Jurkat, Clone E6-1 (cell line): ENCODE measurements around the gene MYBPH. TPM values are rescaled to one million over a fixed set of nuclear protein-coding genes. Genes with fewer than 3 reads are reported as not detected.

ENCODE experiments used
- DNase-seq: peaks from one replicate; pipeline ENCODE4 v3.0.0-alpha.2; 2011; ENCODE audit warnings: low read depth, low spot score
- H3K4me3 ChIP-seq: 2 replicates; pipeline ENCODE4 v1.5.1; 2011; ENCODE audit warnings: mild to moderate bottlenecking, low read length, control low read depth, moderate library complexity
- polyA plus RNA-seq: library from polyadenylated mRNA; unstranded; fragments of >200 nt; gene quantifications from one replicate; pipeline ENCODE4 v1.2.1, GENCODE V29; 2012; ENCODE audit warnings: missing spikeins; ENCODE audit not compliant: insufficient read length, insufficient read depth

Gene MYBPH, protein sequence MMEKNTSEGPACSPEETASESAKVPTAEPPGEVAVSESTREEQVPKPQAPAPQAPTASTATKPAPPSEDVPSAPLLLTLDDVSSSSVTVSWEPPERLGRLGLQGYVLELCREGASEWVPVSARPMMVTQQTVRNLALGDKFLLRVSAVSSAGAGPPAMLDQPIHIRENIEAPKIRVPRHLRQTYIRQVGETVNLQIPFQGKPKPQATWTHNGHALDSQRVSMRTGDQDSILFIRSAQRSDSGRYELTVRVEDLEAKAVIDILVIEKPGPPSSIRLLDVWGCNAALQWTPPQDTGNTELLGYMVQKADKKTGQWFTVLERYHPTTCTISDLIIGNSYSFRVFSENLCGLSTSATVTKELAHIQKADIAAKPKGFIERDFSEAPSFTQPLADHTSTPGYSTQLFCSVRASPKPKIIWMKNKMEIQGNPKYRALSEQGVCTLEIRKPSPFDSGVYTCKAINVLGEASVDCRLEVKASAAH
- not detected for polyA plus RNA-seq

DNA sequence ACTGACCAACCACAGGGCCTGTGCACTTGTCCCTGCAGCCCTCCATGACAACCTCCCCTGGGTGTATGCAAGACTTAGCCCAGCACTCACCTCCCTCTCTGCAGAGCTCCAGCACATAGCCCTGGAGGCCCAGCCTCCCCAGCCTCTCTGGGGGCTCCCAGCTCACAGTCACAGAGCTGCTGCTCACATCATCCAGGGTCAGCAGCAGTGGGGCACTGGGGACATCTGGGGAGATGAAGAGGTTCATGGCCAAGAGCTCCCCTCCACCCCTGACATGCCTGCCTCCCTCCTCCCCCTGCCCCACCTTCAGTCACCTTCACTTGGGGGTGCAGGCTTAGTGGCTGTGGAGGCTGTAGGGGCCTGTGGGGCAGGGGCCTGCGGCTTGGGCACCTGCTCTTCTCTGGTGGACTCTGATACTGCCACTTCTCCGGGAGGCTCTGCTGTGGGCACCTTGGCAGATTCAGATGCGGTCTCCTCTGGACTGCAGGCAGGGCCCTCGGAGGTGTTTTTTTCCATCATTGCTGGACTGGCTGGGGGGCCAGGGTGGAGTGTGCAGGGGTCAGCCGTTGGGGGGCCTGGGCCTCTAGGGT lies at the start of gene MYBPH:
MYBPH (minus strand) TSS at position 590 of the 590 bp plus-strand sequence; CDS start at position 519, 71 bp downstream.
- no peak for DNase-seq
- H3K4me3 ChIP-seq, result no peak within 1 kb of the TSS

DNA sequence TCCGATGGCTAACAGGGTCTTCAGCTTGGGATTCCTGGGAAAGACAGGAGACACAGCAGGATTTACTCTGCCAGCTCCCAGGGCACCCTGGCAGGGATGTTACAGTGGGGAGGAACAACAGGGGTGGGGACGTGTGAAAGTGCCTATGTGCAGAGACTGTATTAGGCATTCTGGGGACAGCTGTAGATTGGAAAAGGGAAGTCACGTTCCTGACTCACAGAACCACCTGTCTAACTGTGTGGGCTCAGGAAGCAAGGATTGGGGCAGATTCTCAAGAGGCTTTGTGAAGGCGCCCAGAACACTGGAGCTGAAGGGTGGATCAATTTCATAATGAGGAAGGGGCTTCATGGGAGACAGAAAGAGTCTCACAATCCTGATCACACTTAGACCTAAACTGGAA lies 49.4 kb upstream of the MYBPH start:
- H3K4me3 ChIP-seq, result no peak overlapping the region
- DNase-seq, result no peak

DNA sequence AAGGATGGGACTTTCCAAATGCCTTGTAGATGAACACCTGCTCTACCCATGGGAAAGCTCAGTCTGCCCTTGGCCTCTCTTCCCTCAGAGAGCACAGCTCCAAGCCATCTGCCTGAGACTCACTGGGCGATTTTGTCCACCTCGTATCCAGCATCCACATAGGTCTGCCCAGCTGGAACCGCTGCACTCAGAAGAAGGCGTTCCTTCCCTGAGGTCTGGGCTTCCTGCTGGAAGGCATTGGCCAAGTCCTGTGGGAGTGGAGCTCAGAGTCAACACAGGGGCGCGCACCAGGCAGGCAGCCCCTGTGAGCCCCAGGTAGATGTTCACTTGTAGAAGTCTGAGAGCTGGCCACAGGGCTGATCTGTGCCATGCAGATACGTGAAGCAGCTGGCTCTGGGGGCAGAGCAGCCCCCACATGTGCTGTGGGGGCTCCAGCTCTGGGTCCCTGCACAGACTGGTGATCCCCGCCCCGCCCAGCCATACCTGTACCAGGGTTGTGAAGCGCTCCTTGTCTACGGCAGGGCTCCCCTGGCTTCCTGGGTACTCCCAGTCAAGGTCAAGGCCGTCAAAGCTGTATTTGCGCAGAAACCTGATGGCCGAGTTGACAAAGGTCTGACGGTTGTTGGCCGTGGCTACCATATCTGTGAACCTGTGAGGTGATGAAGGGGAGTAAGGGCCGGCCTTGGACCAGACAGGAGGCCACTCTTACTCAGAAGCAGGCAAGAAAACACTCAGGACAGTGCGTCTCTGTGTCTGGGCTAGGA lies 47.6 kb upstream of the MYBPH start:
- no peak overlapping the region for H3K4me3 ChIP-seq
- no peak for DNase-seq

DNA sequence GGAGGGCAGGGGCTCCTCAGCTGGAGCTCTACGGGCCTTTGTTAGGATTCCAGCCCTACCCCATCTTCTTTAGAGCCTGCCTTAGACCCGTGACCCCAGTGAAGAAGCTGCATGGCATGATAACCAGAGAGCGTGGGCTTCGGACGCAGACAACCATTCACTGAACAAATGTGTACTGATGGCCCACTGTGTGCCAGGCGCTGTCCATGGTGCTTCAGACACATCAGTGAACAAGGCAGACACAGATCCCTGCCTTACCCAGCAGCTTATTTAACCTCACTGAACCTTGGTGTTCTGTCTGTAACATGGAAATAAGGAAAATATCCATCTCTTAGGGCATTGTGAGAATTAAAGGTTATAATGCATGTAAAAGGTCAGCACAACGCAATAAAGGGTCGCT lies 44.3 kb upstream of the MYBPH start:
- no peak for DNase-seq
- no peak overlapping the region for H3K4me3 ChIP-seq

DNA sequence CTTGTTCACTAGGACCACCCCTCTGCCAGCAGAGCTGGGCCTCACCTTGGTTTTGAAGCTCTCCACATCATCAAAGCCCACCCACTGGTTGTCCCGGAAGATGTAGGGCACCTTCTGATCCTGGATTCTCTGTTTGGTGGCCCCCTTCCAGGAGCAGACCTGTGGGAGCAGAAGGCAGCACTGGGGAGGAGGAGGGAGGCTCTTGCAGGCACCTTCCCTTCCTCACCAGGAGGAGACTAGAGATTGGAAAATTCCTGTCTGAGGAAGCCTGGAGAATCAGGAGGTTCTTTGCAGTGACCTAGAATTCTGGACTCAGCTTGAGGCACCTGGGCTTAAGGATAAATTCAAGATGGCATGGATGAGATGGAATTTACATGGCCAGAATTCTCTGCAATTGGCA lies 43.5 kb upstream of the MYBPH start:
- H3K4me3 ChIP-seq, result no peak overlapping the region
- DNase-seq, result no peak

DNA sequence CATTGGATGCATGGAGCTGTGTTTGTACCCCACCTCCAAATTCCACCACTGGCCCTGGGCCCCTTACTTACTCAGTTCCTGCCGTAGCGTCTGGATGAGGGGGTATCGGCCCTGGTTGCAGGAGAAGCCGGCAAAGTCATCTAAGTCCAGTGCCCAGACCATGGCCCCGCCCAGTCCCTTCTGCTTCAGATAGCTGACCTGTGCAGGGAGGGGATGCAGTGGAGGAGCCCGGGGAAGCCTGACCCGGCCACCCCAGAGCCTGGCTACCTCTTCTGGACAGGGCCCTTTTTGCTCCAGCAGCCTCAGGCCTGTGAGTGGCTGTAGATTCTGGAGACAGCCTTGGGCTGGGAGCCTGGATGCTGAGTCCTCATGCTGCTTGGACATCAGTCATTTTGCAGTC lies 42.0 kb upstream of the MYBPH start:
- DNase-seq, result no peak
- H3K4me3 ChIP-seq, result no peak overlapping the region

DNA sequence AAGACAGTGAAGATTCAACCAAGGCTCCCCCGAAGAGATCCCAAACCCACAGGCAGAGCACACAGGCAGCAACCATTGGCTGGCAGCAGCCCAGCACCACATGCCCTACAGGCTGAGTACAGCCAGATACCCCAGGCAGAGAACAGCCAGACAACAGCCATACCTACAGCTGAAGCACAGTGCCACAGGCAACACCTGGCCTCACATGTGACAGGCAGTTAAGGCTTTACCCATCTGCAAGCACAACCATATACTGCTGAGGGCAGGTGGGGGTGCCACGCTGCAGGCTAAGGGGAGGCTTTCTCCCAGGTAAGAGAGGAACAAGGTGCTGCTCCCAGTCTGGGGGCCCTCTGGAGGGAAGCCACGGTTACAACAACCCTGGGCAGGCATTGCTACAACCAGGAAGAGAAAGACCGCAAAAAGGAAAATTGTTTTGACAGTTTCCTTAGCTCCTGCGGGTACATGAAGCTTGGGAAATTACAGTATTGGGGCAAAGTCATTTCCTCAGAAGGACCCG lies 41.6 kb upstream of the MYBPH start:
- DNase-seq, result peak; percentile 8
- no peak overlapping the region for H3K4me3 ChIP-seq

DNA sequence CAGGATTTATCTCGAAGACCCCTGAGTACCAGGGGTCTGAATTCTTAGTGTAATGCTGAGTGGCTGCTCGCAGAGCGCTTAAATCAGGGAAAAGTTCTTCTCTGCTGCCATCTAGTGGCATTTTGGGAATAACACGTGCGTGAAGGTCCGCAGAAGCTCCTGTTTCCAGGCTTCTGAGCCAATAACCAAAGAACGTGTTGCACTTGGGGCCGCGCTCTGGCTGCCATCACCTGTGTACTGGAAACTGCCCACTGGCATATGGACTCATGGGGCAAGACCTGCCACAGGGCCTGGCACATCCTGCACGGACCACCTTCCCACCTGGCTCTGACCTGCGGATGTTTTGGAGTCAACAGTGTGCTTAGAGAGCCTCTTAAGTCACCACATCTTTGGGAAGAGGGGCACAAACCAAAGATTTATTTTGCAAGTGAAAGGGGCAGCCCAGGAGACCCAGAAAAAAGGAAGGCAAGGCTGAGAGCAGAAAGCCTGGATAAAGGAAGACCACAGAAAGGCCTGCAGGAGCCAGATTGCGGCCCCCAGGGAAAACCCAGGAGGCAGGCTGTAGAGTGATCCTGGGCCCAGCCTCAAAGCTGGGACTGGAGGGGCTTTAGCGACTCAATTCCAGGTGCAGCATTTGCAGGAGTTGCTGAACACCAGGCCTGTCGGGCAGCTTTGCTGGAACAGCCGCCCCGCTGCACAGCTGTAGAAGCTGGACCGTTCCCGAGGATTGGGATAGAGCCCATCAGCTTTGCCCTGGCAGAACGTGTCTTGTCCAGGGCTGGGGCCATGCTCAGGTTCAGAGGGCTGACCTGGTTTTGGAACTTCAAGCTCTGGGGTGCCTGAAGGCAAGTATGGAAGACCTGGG lies 40.9 kb upstream of the MYBPH start:
- peak; percentile 81 for DNase-seq
- no peak overlapping the region for H3K4me3 ChIP-seq

DNA sequence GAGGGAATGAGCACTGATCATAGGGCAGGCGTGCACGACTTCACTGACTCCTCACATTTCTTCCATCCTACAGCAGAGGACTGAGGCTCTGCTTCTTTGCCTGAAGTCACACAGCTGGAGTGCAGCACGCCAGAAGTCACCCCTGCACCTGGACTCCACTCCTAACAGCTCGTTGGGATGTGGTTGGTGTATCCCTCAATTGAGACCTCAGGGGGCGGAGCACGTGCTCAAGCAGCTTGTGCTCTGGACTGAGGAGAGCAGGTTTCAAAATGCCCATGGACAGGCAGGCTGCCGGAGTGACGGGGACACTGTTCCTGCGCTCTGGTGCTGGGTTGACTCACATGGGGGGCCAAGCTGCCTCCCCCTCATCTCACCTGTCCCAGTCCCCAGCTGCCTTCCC lies 39.9 kb upstream of the MYBPH start:
- no peak overlapping the region for H3K4me3 ChIP-seq
- peak; percentile 82 for DNase-seq

DNA sequence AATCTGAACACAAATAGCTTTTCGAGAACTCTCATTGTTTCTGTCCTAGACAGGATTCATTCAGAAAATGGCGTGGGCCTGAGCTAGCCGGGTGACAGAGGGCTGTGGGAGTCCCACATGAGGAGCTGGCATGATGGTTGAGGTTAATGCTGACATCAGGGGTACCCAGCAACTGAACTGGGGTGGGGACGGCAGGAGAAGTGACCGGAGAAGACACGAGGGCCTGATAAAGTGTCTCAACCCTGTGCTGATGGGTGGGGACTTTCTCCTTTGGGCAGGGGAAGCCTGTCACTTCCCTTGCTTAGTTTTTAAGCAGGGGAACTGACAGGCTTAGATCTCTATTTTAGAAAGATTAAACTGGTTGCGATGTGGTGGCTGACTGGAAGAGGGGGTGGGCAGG lies 39.2 kb upstream of the MYBPH start:
- no peak overlapping the region for H3K4me3 ChIP-seq
- no peak for DNase-seq

DNA sequence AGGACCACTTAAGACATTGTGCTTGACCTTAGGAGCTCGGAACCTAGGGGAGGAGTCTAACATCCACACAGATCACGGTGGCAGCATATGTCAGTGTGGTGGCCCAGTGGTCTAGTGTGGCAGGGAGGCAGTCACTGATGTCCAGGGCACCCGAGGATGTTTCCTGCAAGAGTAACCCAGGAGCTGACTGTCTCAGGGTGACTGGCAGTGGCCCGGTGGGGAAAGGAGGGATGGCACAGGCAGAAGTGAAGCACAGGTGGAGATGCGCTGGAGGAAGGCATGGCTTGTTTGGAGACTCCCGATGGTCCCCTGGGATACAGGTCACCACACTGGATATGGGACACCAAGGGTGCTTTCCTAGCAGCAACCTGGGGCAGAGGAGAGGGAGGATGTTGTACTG lies 37.5 kb upstream of the MYBPH start:
- DNase-seq, result no peak
- no peak overlapping the region for H3K4me3 ChIP-seq

DNA sequence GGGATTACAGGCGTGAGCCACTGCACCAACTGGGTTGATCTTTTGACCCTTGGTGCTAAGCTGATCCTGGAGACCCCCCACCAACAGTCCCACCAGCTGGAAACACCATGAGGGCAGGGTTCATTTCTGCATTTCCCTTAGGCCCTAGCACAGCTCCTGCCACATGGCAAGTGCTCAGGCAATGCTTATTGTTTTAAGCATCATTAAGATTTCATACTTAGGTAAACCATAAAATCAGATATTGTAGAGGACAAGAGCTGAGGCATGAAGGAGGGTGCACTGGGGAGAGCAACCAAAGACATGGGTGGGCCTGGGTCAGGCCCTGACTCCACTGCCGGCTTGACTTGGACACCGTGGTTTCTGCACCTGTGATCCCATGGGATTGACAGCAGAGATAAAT lies 36.2 kb upstream of the MYBPH start:
- no peak for DNase-seq
- no peak overlapping the region for H3K4me3 ChIP-seq

DNA sequence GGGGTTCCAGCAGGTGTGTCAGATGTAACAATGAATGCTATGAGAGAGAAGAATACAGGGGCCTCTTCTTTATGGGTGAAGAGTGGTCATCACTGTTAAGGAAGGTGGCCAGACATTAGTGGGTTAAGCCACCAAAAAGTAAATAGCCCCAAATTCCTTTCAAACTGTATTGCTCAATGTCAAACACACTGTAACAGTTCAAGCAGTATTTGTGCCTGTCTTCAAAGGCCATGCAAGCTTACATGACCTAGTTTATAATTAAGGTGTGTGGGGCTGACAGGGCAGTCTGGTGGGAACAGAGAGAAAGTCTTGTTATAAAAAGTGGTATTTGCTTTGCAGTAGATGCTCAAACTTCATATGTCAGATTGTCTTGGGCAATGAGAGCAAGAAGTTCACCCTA lies 35.4 kb upstream of the MYBPH start:
- DNase-seq, result no peak
- H3K4me3 ChIP-seq, result no peak overlapping the region

DNA sequence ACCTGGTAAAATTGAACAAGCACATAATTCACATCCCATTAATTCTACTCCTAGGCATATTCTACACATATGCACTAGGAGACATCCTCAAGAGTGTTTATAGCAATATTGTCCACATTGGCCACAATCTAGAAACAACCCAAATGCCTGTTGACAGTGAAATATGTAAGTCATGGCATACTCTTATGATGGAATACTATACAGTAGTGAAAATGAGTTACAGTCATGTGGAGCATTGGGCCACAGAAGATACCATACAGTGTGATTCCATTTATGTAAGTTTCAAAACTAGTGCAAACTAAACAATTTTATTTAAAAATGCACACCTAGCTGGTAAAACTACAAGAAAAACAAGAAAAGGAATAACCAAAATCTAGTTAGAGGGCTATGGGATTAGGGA lies 34.7 kb upstream of the MYBPH start:
- no peak overlapping the region for H3K4me3 ChIP-seq
- DNase-seq, result no peak

DNA sequence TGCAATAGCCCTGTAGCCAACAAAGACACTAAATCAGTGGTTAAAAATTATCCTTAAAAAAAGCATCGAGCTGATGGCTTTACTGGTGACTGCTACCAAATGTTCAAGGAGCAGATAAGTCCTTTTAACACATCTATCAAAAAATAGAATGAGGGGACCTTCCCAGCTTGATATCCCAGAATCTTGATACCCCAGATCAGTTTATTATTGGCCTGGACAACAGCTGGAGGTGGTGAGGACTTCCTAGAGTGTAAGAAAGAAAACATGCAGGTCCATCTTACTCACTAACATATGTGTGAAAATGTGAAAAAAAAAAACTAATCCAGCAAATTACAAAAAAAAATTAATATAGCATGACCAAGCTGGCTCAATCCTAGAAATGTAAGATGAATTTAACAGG lies 32.6 kb upstream of the MYBPH start:
- no peak overlapping the region for H3K4me3 ChIP-seq
- no peak for DNase-seq

DNA sequence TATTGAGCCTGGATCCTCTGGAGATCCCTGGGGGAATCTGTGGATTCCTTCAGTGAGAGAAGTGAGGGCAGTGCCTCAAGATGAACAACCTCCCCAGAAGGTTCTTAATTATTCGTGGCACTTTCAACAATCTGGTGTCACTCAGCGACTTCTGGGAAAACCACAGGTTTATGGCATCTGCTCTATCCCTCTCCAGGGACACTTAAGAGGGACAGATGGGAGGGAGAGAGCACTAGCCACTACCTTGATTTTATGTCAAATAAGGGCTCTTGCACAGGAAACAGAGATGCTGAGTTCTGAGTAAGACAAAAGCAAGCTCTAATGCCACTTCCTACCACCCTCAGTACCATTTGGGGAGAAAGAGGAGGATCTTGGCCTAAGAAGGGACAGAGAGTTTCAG lies 32.1 kb upstream of the MYBPH start:
- no peak for DNase-seq
- no peak overlapping the region for H3K4me3 ChIP-seq

DNA sequence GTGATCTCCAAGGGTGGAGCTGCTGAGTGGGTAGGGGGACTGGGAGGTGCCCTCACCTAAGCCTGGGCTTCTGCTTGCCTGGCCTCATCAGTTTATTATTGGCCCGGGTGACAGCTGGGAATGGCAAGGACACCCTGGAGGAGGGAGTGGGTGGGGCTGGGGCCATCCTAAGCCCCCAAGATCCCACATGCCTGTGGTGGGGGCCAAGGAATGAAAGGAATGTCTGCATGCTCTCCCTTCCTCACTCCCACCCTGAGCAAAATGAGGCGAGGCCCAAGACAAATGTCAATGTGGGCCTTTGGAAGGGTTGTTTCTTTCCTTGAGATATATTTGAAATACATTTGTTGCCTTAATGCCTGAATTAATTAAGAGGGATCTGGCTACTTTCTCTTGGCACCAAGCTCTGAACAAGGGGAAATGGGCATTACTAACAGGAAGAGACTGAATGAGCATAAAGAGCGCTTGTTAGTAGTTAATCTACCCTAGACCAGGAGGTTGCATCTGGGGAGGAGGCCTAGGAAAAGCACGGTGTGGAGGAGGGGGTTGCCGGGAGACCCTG lies 30.6 kb upstream of the MYBPH start:
- DNase-seq, result no peak

DNA sequence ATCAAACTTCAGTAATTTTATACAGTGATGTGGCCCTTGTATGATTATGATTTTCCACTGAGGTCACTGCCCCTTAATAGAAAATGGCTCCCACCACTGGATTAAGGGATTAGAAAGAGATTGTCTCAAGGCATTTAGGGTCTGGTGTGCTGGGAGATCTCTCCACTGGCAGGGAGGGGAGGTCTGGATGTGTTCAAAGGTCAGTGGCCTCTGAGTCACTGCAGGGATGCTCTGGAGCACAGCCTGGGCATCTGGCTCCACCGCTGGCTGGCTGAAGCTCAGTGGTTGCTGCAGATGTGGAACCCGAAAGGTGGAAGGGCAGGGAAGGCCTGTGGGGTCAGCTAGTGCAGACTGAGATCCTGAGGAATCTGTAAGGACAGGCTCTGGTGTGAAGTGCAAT lies 29.1 kb upstream of the MYBPH start:
- DNase-seq, result no peak
- H3K4me3 ChIP-seq, result no peak overlapping the region

More for the DNA sequence above, 30.6 kb upstream of the MYBPH start:
- H3K4me3 ChIP-seq, result no peak overlapping the region
